Hematopoietic multipotent progenitor cell treated with erythropoietin and hydrocortisone succinate and interleukin-3 and kit ligand, for 17 days (in vitro differentiated cells): ENCODE data around the gene SHROOM3.

Source experiments
- DNase-seq: peaks from one replicate; pipeline ENCODE4 v3.0.0-alpha.2; 2015; ENCODE audit warnings: low spot score

SHROOM3 gene

DNA sequence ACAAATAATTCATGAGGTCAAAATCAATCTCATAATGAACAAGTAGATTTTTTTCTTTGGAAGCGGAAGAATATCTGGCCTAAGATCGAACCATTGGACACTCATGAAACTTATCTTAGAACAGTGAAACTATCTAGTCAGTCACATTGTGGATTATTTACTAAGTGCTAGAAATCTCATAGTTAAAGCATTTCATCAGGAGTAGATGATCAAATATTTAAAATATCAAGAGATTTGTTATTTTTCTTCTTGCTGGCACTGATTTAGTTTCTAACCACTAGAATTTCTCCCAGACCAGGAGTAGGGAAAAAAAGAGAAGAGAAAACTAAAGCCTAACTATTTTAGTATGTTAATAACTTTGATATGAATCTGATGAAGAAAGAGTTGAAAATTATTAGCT lies 105.5 kb downstream of the SHROOM3 start:
- no peak for DNase-seq

DNA sequence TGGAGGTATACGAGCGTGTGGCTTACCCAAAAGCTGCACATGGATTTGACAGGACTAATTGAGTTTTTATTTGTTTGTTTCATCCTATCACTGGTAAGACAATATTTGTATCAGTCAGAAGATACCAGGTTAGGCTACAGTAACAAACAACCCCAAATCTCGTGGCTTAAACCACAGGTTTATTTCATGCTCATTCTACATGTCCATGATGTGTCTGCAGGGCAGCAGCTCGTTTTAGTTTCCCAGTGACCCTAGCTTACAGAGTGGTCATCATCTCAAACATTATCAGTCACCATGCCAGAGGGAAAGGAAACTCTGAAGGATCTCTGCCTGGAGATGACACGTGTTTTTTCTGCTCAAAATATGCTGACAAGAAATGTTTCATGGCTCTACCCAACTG lies 108.3 kb downstream of the SHROOM3 start:
- DNase-seq = no peak

DNA sequence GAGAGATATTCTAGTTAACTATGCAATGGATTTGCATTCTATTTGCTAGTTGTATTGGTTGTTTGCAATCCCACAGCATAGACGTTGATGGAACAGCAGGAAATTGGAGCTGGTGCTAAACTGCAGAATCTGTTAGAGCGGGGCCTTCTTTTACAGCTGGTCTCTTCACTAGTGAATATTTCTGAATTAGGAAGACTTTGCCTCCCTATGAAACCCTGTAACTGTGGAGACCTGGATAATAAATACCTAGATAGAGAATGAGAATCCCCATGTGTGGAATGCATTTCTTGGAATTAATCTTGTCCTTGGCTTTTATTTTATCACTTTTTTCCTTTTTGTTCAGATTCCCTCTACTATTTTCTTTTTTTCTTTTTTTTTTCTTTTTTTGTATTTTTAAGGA lies 109.7 kb downstream of the SHROOM3 start:
- DNase-seq = no peak

DNA sequence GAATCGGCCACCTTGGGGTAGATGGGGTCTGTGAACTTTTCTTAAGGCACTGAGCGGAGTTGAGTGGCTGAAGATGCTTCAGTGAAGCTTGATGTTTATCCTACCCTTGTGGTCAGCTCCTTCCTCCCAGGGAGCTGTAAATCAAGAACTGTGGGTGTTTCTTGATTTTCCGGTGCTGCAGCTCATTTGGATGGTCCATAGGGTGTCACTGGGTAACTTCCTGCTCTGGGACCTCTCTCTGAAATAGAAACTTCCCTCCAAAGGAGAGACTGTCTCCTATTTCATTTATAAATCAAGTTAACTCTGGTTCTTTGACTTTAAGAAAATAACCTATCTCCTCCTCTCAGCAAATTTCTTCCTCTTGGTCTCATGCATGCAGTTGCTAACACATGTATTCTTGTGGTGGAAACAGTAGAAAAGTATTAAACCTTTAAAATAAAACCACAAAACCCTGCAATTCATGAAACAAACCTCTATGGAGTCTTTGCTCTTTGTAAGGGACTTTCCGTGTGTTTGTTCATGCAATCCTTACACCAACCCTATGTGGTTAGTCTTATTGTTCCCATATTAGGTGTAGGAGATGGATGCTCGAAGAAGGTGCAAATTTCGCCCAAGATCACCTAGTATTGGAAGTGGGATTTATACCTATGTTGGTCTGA lies 110.3 kb downstream of the SHROOM3 start:
- DNase-seq = no peak

- DNase-seq = no peak
These were observed 111.3 kb downstream of the SHROOM3 start for GRCh38 chr4:76546327-76546726.

- DNase-seq = no peak
These were observed 112.0 kb downstream of the SHROOM3 start for GRCh38 chr4:76546759-76547742.

GRCh38 chr4:76548704-76549103 lies 113.7 kb downstream of the SHROOM3 start:
- no peak for DNase-seq

GRCh38 chr4:76549765-76550164 lies 114.7 kb downstream of the SHROOM3 start:
- DNase-seq = no peak

DNA sequence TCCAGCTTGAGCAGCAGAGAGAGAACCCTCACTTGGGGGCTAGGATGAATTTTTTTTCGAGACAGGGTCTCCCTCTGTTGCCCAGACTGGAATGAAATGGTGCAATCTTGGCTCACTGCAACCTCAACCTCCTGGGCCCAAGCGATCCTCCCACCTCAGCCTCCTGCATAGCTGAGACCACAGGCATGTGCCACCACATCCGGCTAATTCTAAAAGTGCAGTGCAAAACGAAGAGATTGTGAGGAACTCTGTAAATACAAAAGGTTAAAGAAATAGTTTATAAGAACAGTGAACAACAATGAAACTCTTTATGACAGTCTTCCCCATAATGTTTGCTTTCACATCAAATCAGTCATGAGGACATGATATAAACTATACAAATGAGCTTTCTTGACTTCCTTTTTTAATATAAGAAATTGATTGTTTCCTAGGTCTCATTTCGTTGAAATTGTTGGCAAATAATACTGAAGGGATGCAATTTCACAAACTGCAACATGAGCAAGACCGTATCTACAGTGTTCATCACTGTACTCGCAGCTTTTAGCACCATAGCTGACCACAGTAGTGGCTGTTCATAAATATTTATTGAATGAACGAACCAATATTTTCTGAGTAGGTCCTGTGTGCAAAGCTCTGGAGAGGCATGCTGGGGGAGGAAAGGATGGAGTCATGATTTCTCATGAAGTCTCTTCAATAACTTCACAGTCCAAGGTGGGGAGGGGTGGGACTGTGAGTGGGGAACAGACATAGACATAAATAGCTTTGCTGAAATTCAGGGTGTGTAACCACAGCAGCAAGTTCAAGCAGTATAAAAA lies 116.1 kb downstream of the SHROOM3 start:
- DNase-seq = no peak

GRCh38 chr4:76554630-76555029 lies 119.6 kb downstream of the SHROOM3 start:
- no peak for DNase-seq

DNA sequence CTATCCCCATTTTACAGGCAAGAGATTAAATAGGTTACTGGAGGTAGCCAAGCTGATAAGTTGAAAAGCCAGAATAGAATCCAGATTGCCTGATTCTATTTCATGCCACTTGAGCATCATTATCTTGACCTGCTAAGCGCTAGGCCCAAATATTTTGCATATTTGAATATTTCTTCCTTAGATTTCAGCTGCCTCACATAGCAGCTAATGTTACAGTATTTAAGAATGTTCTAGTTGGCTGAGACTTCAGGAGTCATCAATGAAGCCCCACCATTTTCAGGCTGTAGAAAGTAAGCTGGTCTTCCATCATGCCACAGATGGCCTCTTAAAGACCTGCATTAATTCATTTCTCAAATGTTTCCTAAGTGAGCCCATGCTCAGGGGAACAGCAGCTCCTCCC lies 121.4 kb downstream of the SHROOM3 start:
- DNase-seq = no peak

DNA sequence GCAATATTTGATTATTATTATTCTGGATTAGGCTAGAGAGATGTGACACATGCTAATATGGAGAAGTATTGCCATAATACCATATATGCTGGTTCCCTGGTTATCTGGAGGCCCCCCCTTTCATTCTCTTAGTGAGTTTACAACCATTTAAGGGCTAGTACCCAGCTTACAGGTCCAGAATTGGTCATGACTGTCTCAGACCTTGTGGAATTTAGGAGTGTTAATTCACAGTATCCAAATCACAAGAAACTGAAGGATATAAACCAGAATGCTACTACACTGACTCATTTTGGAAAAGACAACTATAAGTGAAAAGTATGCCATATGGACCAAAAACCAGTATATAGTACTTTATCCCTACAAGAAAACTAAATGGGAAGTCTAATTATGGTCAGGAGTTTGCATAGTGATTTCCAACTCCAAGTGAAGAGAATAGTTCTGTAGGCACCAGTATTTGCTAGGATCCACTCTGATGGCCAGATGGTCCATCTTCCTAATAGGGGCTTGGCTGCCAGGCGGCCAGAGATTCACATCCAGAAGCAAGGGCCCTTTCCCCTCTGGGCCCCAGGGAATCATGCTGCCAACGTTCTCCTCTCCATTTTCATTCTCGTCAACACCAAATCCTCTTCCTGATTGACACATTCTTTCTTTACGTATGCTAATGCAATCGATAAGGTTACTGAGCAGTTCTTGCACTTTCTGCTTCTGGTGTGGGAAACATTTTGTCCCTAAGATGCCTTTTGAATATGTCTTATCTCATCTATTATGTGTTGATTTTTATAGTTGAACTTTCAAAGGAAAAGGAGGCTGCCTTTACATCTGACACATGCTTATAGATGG lies 123.6 kb downstream of the SHROOM3 start:
- no peak for DNase-seq

- DNase-seq = no peak
These were observed 124.4 kb downstream of the SHROOM3 start for GRCh38 chr4:76559236-76560071.

DNA sequence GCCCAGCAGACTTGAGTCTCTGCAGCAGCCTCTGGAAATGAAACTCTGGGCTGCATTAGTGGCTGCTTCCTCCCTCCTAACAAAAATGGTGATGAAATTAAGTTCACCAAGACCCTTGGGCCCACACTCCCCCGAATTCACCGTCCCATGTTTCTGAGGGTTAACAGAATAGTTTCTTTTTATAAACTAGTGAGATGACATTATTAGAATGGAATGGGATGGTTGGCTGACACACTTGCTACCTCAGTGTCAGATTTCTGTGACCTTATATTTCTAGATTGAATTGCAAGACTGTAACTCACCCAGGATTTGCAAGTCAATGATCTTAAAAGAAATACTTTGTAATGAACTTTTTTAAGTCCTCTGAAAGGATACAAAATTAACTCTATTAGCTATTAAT lies 127.1 kb downstream of the SHROOM3 start:
- DNase-seq = no peak

DNA sequence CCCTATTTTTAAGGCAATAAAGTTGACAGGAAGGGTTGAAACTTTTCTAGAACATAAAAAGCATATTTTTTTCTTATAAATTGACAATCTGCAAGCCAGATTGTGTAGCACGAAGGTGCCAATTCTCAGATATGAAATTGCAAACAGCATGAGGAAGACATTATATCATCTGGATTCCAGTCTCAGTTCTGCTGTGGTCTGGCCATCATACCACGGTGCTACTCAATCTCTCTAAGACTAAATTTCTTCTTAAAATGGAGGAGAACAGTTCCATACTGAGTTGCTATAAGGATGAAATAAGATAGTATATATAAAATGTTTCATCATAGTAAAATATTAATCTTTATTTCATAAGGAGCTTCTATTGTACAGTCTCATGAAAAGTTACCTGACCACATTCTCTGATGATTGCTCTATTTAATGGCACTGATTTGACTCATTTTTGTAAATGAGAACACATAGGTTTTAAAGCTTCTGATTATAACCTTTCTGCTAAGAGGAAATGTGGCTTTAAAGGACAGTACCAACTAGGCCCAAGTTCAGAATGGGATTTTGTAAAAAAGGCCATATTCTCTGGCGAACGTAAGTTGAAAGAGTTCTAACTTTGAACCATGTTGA lies 127.9 kb downstream of the SHROOM3 start:
- no peak for DNase-seq

- no peak for DNase-seq
These were observed 128.6 kb downstream of the SHROOM3 start for GRCh38 chr4:76563454-76564122.

GRCh38 chr4:76564123-76564915 lies 129.3 kb downstream of the SHROOM3 start:
- DNase-seq = no peak

GRCh38 chr4:76568262-76568661 lies 133.2 kb downstream of the SHROOM3 start:
- no peak for DNase-seq

DNA sequence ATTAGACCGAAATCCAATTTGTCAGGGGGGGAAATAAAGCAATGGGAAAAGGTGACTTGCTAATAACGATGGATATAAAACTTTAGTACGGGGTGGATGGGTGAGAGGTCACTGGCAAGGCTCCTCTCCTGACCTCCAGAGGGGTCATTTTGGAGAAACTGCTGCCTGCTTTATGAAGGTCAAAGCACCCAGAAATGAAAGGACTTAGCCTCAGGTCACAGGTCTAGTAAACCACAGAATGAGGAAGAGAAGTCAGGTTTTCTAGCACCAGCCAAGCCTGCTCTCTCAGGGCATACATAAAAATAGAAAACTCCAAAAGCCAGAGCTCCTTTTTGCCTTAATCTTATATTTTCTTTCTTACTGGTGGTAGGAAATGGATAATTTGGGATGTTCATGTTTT lies 134.2 kb downstream of the SHROOM3 start:
- DNase-seq = no peak
